ENCODE measurements around the gene ARHGAP10.

- TF ChIP-seq CTCF (IDR thresholded peaks at IDR 0.05), result no peak
- no peak for TF ChIP-seq POLR2A (IDR thresholded peaks at IDR 0.05)
- TF ChIP-seq EP300 (IDR thresholded peaks at IDR 0.05), result peak in 1 of 2 donors; percentile 25
These were observed 129.1 kb downstream of the ARHGAP10 start for GRCh38 chr4:147860960-147861359.
